ENCODE results near the gene RAB10.
A peak's percentile ranks its signal among the peaks of the same experiment; 100 is the strongest.

The RAB10 gene

DNA sequence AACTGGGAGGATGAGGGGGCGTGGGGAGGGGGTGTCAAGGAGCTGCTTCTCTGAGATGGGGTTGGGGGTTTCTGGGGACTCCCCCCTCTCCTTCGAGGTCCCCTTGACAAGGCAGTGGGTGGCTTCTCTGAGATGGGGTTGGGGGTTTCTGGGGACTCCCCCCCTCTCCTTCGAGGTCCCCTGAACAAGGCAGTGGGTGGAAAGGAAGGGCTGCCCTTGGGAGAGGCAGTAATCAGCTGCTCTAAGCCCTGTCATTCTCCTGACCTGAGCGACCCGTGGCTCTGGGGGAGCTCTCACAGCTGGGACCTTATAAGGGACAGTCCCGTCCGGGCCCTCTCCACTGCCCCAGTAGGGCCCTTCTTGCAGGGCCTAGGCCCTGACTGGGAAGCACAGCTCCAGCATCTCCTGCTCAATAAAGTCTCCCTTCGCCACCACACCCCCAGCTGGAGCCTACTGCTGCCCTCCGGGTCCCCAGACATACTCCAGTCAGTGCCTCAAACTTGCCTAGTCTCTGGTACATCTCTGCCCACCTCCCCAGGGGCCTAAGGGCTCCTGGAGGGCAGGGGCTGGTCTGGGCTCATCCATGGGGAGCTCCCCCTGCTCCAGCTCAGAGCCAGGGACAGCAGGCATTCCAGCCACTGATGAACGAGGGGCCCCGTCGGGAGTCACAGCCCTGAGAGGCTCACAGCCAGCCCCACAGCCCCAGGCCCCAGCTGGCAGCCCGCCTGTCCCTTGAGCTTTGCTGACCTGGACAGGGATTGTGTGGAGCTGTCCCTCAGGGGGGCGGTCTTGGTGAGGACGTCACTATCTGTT is 141.8 kb downstream of the RAB10 start:
- no peak overlapping the region for H3K4me3 ChIP-seq (ENCODE audit: low read depth in 1 of 2, low read length in 2 of 2)
- no peaks in the 10 kb centered on the region for H3K9me3 ChIP-seq (ENCODE audit: control insufficient read depth in 1 of 2, low read length in 2 of 2)
- H3K27me3 ChIP-seq (ENCODE audit: low read depth, low read length): peaks cover 21% of the 10 kb centered on the region
- no peak overlapping the region for H3K27ac ChIP-seq (ENCODE audit: low read length)
- peaks cover 0 to 19% of the 10 kb centered on the region in 2 donors for H3K4me1 ChIP-seq (ENCODE audit: control insufficient read depth in 1 of 2, insufficient read depth in 2 of 2, low read length in 2 of 2)
- H3K36me3 ChIP-seq (ENCODE audit: control insufficient read depth in 1 of 2, insufficient read depth in 2 of 2, low read length in 2 of 2): no peaks in the 10 kb centered on the region

DNA sequence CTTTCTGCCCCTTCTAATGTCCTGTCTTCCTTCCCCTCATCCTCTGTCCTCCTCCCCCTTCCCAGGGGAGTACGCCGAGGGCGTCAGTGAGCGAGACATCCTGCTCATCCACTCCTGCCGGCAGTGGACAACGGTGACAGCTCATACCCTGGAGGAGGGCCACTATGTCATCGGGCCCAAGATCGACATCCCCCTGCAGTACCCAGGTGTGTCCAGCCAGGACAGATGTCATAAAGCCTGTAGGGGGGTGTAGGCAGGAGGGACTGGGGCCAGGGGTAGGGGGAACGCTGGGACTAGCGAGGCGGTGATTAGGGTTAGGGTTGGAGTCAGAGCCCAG is 142.4 kb downstream of the RAB10 start:
- Histone ChIP-seq H3K36me3 (ENCODE audit: control insufficient read depth in 1 of 2, insufficient read depth in 2 of 2, low read length in 2 of 2) (no peaks in the 10 kb centered on the region), H3K4me3 (ENCODE audit: low read depth in 1 of 2, low read length in 2 of 2) (no peak overlapping the region), H3K27me3 (ENCODE audit: low read depth, low read length) (peaks cover 21% of the 10 kb centered on the region), H3K27ac (ENCODE audit: low read length) (no peak overlapping the region), H3K4me1 (ENCODE audit: control insufficient read depth in 1 of 2, insufficient read depth in 2 of 2, low read length in 2 of 2) (peaks cover 0 to 19% of the 10 kb centered on the region in 2 donors), H3K9me3 (ENCODE audit: control insufficient read depth in 1 of 2, low read length in 2 of 2) (no peaks in the 10 kb centered on the region)

DNA sequence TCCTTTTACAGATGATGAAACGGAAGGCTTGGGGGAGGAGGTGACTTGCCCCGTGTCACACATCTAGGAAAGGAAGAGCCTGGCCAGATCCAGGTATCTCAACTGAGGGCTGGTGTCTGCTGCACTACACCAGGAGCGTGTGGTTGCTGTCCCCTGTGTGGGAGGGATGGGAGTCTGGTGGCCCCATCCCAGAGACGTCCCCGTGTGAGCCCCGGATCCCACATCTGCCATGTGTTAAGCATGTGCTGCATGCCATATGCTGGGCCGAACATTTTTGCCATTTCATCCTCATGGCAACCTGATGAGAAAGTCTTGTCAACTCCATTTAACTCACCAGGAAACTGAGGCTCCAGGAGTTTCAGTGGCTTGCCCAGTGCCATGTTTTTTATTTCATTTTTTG is 143.2 kb downstream of the RAB10 start:
- Histone ChIP-seq H3K4me3 (ENCODE audit: low read depth in 1 of 2, low read length in 2 of 2) (no peak overlapping the region), H3K36me3 (ENCODE audit: control insufficient read depth in 1 of 2, insufficient read depth in 2 of 2, low read length in 2 of 2) (no peaks in the 10 kb centered on the region), H3K27me3 (ENCODE audit: low read depth, low read length) (peaks cover 19% of the 10 kb centered on the region), H3K27ac (ENCODE audit: low read length) (no peak overlapping the region), H3K4me1 (ENCODE audit: control insufficient read depth in 1 of 2, insufficient read depth in 2 of 2, low read length in 2 of 2) (peaks cover 0 to 19% of the 10 kb centered on the region in 2 donors), H3K9me3 (ENCODE audit: control insufficient read depth in 1 of 2, low read length in 2 of 2) (no peaks in the 10 kb centered on the region)

DNA sequence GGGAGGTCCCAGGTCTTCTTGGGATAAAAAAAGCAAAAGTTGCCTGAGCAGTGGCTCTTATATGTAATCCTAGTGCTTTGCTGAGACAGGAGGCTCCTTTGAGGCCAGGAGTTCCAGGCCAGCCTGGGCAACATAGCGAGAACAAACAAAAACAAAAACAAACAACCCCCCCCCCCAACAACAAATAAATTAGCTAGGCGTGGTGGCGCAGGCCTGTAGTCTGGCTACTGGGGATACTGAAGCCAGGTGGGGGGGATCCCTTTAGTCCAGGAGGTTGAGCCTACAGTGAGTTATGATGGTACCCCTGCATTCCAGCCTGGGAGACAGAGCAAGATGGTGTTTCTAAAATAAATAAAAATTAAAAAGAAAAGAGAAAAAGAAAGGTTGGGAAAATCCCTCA is 144.4 kb downstream of the RAB10 start:
- Histone ChIP-seq H3K27ac (ENCODE audit: low read length) (no peak overlapping the region), H3K4me3 (ENCODE audit: low read depth in 1 of 2, low read length in 2 of 2) (peak overlapping the region in 1 of 2 donors; percentile 57), H3K27me3 (ENCODE audit: low read depth, low read length) (peaks cover 16% of the 10 kb centered on the region), H3K9me3 (ENCODE audit: control insufficient read depth in 1 of 2, low read length in 2 of 2) (no peaks in the 10 kb centered on the region), H3K4me1 (ENCODE audit: control insufficient read depth in 1 of 2, insufficient read depth in 2 of 2, low read length in 2 of 2) (peaks cover 0 to 18% of the 10 kb centered on the region in 2 donors), H3K36me3 (ENCODE audit: control insufficient read depth in 1 of 2, insufficient read depth in 2 of 2, low read length in 2 of 2) (no peaks in the 10 kb centered on the region)

DNA sequence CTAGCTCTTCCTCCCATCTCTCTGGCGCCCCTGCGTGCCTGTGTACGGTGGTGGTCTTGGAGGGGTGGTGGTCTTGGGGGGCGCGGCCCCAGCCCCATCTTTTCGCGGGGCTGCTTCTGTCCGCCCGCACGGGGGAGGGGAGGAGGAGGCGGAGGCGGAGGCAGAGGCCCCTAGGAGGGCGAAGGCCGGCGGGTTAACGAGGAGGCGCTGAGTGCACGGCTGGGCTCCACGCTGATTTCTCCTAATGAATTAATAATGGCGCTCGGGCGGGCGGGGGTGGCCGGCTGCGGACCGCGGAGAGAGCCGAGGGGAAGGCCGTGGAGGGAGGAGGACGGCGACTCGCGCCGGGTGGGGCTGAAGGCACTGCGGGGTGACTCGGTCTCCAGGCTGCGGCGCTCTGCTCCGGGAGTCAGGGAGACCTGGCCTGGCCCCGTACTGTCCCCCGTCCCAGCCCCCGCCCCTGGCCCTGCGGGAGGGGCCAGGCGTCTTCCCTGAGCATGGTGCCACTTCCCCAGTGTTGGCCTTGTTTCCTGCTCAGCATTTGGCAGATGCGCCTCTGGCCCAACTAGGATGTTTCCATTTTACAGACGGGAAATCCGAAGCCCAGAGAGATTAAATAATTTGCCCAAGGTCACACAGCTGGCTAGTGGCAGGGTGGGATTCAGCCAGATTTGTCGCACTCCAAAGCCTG is 145.0 kb downstream of the RAB10 start:
- Histone ChIP-seq H3K27me3 (ENCODE audit: low read depth, low read length) (peaks cover 12% of the 10 kb centered on the region), H3K27ac (ENCODE audit: low read length) (no peak overlapping the region), H3K36me3 (ENCODE audit: control insufficient read depth in 1 of 2, insufficient read depth in 2 of 2, low read length in 2 of 2) (no peaks in the 10 kb centered on the region)

DNA sequence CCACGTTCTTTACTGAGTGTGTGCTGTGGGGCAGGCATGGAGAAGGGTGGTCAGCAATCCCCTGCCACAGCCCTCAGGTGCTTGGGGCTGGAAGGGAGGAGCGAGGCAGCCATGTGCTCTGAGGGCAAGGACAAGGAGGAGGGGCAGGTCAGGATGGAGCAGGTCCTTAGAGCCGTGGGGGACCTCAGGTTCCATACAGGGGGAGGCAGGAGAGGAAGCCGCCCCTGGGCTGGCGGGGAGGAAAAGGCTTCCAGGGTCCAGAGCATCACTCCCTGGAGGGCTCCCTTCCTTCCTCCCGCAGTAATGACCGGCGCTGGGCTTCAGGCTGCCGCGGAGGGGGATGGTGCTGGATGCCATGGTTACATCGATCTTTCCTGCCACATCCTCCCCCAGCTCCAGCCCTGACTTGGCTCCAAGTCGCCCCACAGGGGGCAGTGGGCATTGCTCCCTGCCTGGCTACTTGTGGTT is 145.6 kb downstream of the RAB10 start:
- Histone ChIP-seq H3K27me3 (ENCODE audit: low read depth, low read length) (peaks cover 7% of the 10 kb centered on the region), H3K9me3 (ENCODE audit: control insufficient read depth in 1 of 2, low read length in 2 of 2) (no peaks in the 10 kb centered on the region), H3K36me3 (ENCODE audit: control insufficient read depth in 1 of 2, insufficient read depth in 2 of 2, low read length in 2 of 2) (no peaks in the 10 kb centered on the region), H3K27ac (ENCODE audit: low read length) (no peak overlapping the region), H3K4me1 (ENCODE audit: control insufficient read depth in 1 of 2, insufficient read depth in 2 of 2, low read length in 2 of 2) (peaks cover 0 to 8% of the 10 kb centered on the region in 2 donors), H3K4me3 (ENCODE audit: low read depth in 1 of 2, low read length in 2 of 2) (peak overlapping the region; percentile 48 to 57)

More for the DNA sequence above, 145.0 kb downstream of the RAB10 start:
- H3K4me3 ChIP-seq (ENCODE audit: low read depth in 1 of 2, low read length in 2 of 2): peak overlapping the region; percentile 48 to 57
- peaks cover 0 to 11% of the 10 kb centered on the region in 2 donors for H3K4me1 ChIP-seq (ENCODE audit: control insufficient read depth in 1 of 2, insufficient read depth in 2 of 2, low read length in 2 of 2)
- no peaks in the 10 kb centered on the region for H3K9me3 ChIP-seq (ENCODE audit: control insufficient read depth in 1 of 2, low read length in 2 of 2)

DNA sequence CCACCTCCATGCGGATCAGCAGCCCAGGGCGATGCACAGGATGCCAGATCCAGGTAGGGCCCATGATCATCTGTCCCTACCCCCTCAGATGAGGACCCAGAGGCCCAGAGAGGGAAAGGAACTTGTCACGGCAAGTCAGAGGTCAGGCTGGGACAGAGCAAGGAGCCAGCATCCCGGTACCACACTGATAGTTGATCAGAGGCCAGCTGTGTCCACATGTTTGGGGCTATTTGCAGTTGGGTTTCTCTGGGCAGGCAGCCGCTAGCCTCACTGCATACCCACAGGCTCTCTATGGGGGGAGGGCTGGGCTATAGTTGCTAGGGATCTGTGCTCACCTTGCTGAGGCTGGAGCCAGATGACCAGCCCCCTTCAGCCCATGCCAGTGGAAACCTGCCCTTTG is 148.6 kb downstream of the RAB10 start:
- H3K27me3 ChIP-seq (ENCODE audit: low read depth, low read length): no peaks in the 10 kb centered on the region
- no peak overlapping the region for H3K27ac ChIP-seq (ENCODE audit: low read length)
- no peaks in the 10 kb centered on the region for H3K36me3 ChIP-seq (ENCODE audit: control insufficient read depth in 1 of 2, insufficient read depth in 2 of 2, low read length in 2 of 2)
- no peak overlapping the region for H3K4me3 ChIP-seq (ENCODE audit: low read depth in 1 of 2, low read length in 2 of 2)
- no peaks in the 10 kb centered on the region for H3K9me3 ChIP-seq (ENCODE audit: control insufficient read depth in 1 of 2, low read length in 2 of 2)
- H3K4me1 ChIP-seq (ENCODE audit: control insufficient read depth in 1 of 2, insufficient read depth in 2 of 2, low read length in 2 of 2): peaks cover 0 to 11% of the 10 kb centered on the region in 2 donors

DNA sequence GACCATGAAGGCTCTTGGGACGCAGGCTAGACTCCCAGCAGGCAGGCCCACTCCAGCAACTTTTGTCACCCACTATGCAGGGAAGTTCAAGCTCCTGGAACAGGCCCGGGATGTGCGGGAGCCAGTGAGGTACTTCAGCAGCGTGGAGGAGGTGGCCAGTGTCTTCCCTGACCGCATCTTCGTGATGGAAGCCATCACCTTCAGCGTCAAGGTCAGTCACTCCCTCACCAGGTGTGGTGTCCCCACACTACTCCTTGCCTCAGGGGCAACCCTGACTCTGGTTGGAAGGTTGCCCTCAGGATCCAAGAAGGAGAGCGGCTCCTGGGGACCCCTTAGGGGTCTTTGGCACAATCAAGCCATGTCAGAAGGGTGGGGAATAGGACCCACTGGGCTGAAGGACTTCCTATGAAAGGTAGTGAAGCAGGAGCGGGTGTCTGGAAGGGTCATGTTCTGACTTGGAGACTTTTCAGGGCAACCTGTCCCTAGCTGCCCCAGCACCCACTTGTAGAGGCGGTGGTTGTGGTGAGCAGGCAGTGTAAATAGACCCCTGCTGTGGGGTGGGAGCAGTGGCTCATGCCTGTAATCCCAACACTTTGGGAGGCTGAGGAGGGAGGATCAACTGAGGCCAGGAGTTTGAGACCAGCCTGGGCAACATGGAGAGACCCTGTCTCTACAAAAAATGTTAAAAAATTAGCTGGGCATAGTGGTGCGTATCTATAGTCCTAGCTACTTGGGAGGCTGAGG is 149.2 kb downstream of the RAB10 start:
- H3K36me3 ChIP-seq (ENCODE audit: control insufficient read depth in 1 of 2, insufficient read depth in 2 of 2, low read length in 2 of 2): no peaks in the 10 kb centered on the region
- H3K27me3 ChIP-seq (ENCODE audit: low read depth, low read length): no peaks in the 10 kb centered on the region
- no peak overlapping the region for H3K4me3 ChIP-seq (ENCODE audit: low read depth in 1 of 2, low read length in 2 of 2)
- H3K4me1 ChIP-seq (ENCODE audit: control insufficient read depth in 1 of 2, insufficient read depth in 2 of 2, low read length in 2 of 2): peaks cover 0 to 11% of the 10 kb centered on the region in 2 donors
- no peaks in the 10 kb centered on the region for H3K9me3 ChIP-seq (ENCODE audit: control insufficient read depth in 1 of 2, low read length in 2 of 2)
- H3K27ac ChIP-seq (ENCODE audit: low read length): no peak overlapping the region

DNA sequence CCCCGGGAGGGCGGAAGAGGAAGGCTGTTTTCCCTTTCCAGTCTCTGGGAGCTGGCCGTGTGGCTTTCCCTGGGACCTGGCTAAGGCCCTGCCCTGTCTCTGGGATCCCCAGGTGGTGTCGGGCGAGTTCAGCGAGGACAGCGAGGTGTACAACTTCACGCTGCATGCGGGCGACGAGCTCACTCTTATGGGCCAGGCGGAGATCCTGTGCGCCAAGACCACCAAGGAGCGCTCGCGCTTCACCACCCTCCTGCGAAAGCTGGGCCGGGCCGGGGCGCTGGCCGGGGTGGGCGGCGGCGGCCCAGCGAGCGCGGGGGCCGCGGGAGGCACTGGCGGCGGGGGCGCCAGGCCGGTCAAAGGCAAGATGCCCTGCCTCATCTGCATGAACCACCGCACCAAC is 150.2 kb downstream of the RAB10 start:
- H3K36me3 ChIP-seq (ENCODE audit: control insufficient read depth in 1 of 2, insufficient read depth in 2 of 2, low read length in 2 of 2): no peaks in the 10 kb centered on the region
- peak overlapping the region in 1 of 2 donors; percentile 65 for H3K4me3 ChIP-seq (ENCODE audit: low read depth in 1 of 2, low read length in 2 of 2)
- no peak overlapping the region for H3K27ac ChIP-seq (ENCODE audit: low read length)
- H3K27me3 ChIP-seq (ENCODE audit: low read depth, low read length): no peaks in the 10 kb centered on the region
- peaks cover 0 to 11% of the 10 kb centered on the region in 2 donors for H3K4me1 ChIP-seq (ENCODE audit: control insufficient read depth in 1 of 2, insufficient read depth in 2 of 2, low read length in 2 of 2)
- H3K9me3 ChIP-seq (ENCODE audit: control insufficient read depth in 1 of 2, low read length in 2 of 2): no peaks in the 10 kb centered on the region

DNA sequence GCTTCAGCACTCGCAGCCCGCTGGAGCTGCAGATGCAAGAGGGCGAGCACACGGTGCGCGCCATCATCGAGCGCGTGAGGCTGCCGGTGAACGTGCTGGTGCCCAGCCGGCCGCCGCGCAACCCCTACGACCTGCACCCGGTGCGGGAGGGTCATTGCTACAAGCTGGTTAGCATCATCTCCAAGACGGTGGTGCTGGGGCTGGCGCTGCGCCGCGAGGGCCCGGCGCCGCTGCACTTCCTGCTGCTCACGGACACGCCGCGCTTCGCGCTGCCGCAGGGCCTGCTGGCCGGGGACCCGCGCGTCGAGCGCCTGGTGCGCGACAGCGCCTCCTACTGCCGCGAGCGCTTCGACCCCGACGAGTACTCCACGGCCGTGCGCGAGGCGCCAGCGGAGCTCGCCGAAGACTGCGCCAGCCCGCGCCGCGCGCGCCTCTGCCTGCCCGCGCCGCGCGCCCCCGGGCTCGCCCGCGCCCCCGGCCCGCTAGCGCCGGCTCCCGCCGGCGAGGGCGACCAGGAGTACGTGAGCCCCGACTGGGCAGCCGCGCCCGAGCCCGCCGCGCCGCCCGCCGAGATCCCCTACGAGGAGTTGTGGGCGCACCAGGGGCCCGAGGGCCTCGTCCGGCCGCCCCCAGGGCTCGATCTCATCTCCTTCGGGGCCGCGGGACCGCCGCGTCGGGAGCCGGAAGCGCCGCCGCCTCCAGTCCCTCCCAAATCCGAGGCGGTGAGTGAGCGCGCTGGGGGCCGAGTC is 150.8 kb downstream of the RAB10 start:
- peak overlapping the region; percentile 43 to 69 for H3K4me3 ChIP-seq (ENCODE audit: low read depth in 1 of 2, low read length in 2 of 2)
- H3K36me3 ChIP-seq (ENCODE audit: control insufficient read depth in 1 of 2, insufficient read depth in 2 of 2, low read length in 2 of 2): no peaks in the 10 kb centered on the region
- H3K4me1 ChIP-seq (ENCODE audit: control insufficient read depth in 1 of 2, insufficient read depth in 2 of 2, low read length in 2 of 2): peaks cover 0 to 5% of the 10 kb centered on the region in 2 donors
- no peak overlapping the region for H3K27ac ChIP-seq (ENCODE audit: low read length)
- no peaks in the 10 kb centered on the region for H3K27me3 ChIP-seq (ENCODE audit: low read depth, low read length)
- H3K9me3 ChIP-seq (ENCODE audit: control insufficient read depth in 1 of 2, low read length in 2 of 2): no peaks in the 10 kb centered on the region

Measured in muscle layer of duodenum (tissue), 2 donors.